ENCODE measurements around the gene CFAP57. TPM values are rescaled to one million over a fixed set of nuclear protein-coding genes. Genes with fewer than 3 reads are reported as not detected.

CFAP57 gene
- total RNA-seq, 1 donor from 2014 or later = not detected

DNA sequence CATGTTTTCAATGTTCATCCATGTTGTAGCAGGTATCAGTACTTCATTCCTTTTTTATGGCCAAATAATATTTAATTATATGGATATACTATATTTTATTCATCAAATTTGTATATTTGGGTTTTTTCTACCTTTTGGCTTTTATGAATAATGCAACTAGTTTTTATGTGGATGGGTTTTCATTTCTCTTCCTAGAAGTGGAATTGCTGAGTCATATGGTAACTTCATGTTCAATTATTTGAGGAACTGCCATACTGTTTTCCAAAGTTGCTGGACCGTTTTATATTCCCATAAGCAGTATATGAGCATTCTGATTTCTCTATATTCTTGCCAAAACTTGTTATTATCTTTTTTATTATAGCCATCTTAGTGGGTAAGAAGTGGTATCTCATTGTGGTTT lies 16.0 kb downstream of the CFAP57 start:
- H3K36me3 ChIP-seq = no peaks in the 10 kb centered on the region
- intact Hi-C loops (cut with micrococcal nuclease) = no loop called here

DNA sequence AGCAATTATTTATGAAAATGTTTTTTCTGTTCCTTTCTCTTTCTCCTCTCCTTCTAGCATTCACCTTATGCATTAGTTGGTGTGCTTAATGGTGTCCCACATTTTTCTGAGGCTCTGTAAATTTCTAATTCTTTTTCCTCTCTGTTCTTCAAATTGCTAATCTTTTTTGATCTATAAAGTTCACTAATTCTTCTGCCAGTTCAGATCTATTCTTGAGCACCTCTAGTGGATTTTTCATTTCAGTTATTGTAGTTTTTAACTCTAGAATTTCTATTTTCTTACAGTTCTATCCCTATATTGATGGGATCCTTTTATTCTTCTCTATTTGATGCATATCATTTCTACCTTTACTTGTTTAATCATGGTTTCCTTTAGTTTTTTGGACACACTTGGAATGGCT lies 22.4 kb downstream of the CFAP57 start:
- DNase-seq = no peak
- TF ChIP-seq, protein P1, sequence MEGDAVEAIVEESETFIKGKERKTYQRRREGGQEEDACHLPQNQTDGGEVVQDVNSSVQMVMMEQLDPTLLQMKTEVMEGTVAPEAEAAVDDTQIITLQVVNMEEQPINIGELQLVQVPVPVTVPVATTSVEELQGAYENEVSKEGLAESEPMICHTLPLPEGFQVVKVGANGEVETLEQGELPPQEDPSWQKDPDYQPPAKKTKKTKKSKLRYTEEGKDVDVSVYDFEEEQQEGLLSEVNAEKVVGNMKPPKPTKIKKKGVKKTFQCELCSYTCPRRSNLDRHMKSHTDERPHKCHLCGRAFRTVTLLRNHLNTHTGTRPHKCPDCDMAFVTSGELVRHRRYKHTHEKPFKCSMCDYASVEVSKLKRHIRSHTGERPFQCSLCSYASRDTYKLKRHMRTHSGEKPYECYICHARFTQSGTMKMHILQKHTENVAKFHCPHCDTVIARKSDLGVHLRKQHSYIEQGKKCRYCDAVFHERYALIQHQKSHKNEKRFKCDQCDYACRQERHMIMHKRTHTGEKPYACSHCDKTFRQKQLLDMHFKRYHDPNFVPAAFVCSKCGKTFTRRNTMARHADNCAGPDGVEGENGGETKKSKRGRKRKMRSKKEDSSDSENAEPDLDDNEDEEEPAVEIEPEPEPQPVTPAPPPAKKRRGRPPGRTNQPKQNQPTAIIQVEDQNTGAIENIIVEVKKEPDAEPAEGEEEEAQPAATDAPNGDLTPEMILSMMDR (IDR thresholded peaks at IDR 0.05; ENCODE audit: borderline replicate concordance) = no peak
- Histone ChIP-seq H3K36me3 (no peaks in the 10 kb centered on the region), H3K9me3 (replicated peaks) (peaks cover 24% of the 10 kb centered on the region), H3K27me3 (ENCODE audit: low read depth) (no peaks in the 10 kb centered on the region), H3K4me1 (no peaks in the 10 kb centered on the region), H3K4me3 (no peak overlapping the region), H3K27ac (replicated peaks) (no peak overlapping the region)
- intact Hi-C loops (cut with micrococcal nuclease) = no loop called here

More for the DNA sequence above, 16.0 kb downstream of the CFAP57 start:
- no peak overlapping the region for H3K27ac ChIP-seq (replicated peaks)
- TF ChIP-seq, protein P1 (IDR thresholded peaks at IDR 0.05; ENCODE audit: borderline replicate concordance) = no peak
- DNase-seq = no peak
- H3K4me1 ChIP-seq = no peaks in the 10 kb centered on the region
- H3K27me3 ChIP-seq (ENCODE audit: low read depth) = no peaks in the 10 kb centered on the region
- H3K9me3 ChIP-seq (replicated peaks) = peaks cover 8% of the 10 kb centered on the region
- no peak overlapping the region for H3K4me3 ChIP-seq

DNA sequence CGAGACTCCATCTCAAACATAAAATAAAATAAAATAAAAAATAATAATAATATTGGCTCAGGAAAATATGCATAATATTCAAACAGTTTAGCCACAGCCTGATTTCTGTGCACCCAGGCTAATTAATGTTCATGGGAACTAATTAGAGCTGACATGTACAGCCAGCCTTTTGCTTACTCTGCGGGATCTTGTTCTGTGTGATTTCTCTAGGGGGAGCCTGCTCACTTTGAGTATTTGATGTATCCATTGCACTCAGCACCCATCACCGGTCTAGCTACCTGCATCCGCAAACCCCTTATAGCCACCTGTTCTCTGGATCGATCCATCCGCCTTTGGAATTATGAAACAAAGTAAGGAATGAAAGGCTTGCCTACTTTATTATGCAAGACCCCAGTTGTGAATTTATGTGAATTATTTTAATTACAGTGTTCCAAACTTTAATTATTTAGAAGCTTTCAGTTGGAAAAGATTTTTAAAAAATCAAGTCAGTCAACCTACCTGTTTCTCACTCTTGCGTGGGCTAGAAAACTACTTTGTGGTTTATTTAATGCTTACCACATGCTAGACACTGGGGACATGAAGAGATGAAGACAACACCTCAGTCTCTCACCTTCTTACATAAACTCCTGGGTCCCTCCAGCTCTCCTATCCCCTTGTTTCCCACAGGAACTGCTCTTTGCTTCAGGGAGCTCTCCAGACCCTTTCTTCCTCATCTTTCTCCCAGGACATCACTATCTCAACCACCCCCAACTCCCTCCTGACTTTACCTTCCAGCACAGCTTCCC lies 25.4 kb downstream of the CFAP57 start:
- no peak for DNase-seq
- Histone ChIP-seq H3K27me3 (ENCODE audit: low read depth) (no peaks in the 10 kb centered on the region), H3K27ac (replicated peaks) (no peak overlapping the region), H3K4me1 (no peaks in the 10 kb centered on the region), H3K36me3 (no peaks in the 10 kb centered on the region), H3K4me3 (no peak overlapping the region), H3K9me3 (replicated peaks) (peaks cover 16% of the 10 kb centered on the region)
- TF ChIP-seq, protein P1 (IDR thresholded peaks at IDR 0.05; ENCODE audit: borderline replicate concordance) = no peak
- intact Hi-C loops (cut with micrococcal nuclease) = no loop called here

DNA sequence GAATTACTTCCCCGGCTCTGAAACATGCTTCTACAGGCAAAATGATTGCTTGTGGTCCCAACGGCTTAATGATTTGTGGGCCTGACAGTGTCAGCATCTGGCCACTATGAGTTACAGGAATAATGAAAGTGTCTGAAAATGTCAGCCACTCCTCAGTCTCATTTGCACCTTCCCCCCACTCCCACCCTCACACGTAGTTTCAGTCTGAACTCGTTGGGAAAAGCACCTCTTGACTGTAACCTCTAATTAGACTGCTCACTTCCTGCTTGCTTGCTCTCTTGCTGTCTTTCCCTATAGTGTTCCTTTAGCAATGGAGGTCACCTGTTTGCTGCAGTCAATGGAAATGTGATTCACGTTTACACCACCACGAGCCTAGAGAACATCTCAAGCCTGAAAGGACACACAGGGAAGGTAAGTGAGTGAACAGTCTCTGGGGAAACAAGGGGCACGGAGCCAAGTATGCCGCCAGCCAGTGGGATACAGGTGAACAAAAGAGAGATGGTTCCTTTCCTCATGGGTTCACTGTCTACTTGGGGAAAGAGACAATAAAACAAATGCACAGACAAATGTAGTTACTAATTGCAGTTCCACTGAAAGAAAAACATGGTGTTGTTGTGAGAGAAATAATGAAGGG lies 27.1 kb downstream of the CFAP57 start:
- Histone ChIP-seq H3K9me3 (replicated peaks) (peaks cover 24% of the 10 kb centered on the region), H3K4me1 (no peaks in the 10 kb centered on the region), H3K27ac (replicated peaks) (no peak overlapping the region), H3K36me3 (no peaks in the 10 kb centered on the region), H3K27me3 (ENCODE audit: low read depth) (no peaks in the 10 kb centered on the region), H3K4me3 (no peak overlapping the region)
- TF ChIP-seq, protein P1 (IDR thresholded peaks at IDR 0.05; ENCODE audit: borderline replicate concordance) = no peak
- DNase-seq = no peak
- intact Hi-C loops (cut with micrococcal nuclease) = no loop called here

DNA sequence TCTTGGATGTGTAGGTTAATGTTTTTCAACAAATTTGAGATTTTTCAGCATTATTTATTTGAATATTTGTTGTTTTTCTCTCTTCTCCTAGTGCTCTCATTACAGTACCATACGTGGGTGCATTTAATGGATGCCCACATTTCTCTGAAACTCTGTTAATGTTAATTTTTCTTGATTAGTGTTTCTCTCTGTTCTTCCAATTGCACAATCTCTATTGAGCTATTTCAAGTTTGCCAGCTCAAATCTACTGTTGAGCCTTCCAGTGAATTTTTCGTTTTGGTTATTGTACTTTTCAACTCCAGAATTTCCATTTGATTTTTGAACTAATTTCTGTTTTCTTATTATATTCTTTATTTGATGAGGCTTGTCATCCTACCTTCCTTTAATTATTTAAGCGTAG lies 31.7 kb downstream of the CFAP57 start:
- no peak for DNase-seq
- no peak overlapping the region for H3K27ac ChIP-seq (replicated peaks)
- peaks cover 16% of the 10 kb centered on the region for H3K9me3 ChIP-seq (replicated peaks)
- intact Hi-C loops (cut with micrococcal nuclease) = no loop called here
- no peaks in the 10 kb centered on the region for H3K36me3 ChIP-seq
- H3K4me3 ChIP-seq = no peak overlapping the region
- TF ChIP-seq, protein P1 (IDR thresholded peaks at IDR 0.05; ENCODE audit: borderline replicate concordance) = no peak
- no peaks in the 10 kb centered on the region for H3K27me3 ChIP-seq (ENCODE audit: low read depth)
- H3K4me1 ChIP-seq = peaks cover 29% of the 10 kb centered on the region
